Gastrocnemius medialis (tissue), 4 donors: ENCODE results near the gene GMEB2.

ENCODE experiments used
- POLR2A ChIP-seq, 2 donors: fragments of 450-650 bp; IDR thresholded peaks; one replicate each; pipeline ENCODE4 v1.6.1; 2017; ENCODE audit warnings: antibody characterized with exemption in 2 of 2, mild to moderate bottlenecking in 2 of 2, moderate library complexity in 2 of 2
- TF ChIP-seq, protein P1 (sequence below), 5 experiments: fragments of 450-650 bp in 3 of 5; fragments of 200-600 bp in 2 of 5; sonication (generic) in 2 of 5; IDR thresholded peaks in 4 of 5; conservative IDR thresholded peaks in 1 of 5; 1 replicate in 4 of 5; 2 replicates in 1 of 5; pipeline ENCODE4 v1.5.1; 2016 to 2019; ENCODE audit warnings: antibody characterized with exemption in 5 of 5, mild to moderate bottlenecking in 3 of 5, moderate library complexity in 3 of 5

DNA sequence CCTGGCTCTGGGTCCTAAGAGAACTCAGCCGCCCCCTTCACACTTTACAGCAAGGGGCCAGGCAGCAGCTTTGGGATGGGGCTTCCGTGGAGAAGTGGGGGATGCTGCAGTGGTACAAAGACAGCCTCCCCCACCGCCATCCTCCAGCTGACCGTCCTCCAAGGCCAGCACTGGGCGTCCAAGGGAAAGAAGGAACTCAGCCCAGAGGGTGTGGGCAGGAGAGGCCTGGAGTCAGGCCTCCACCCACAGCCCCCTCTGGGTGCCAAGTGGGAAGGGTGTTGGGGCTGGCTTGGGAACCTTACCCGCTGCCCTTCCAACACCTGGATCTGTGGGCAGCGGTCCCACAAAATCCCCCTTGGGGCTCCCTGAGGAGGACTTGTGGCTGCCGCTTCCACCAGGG is 13.2 kb upstream of the GMEB2 start:
- TF ChIP-seq, protein P1, sequence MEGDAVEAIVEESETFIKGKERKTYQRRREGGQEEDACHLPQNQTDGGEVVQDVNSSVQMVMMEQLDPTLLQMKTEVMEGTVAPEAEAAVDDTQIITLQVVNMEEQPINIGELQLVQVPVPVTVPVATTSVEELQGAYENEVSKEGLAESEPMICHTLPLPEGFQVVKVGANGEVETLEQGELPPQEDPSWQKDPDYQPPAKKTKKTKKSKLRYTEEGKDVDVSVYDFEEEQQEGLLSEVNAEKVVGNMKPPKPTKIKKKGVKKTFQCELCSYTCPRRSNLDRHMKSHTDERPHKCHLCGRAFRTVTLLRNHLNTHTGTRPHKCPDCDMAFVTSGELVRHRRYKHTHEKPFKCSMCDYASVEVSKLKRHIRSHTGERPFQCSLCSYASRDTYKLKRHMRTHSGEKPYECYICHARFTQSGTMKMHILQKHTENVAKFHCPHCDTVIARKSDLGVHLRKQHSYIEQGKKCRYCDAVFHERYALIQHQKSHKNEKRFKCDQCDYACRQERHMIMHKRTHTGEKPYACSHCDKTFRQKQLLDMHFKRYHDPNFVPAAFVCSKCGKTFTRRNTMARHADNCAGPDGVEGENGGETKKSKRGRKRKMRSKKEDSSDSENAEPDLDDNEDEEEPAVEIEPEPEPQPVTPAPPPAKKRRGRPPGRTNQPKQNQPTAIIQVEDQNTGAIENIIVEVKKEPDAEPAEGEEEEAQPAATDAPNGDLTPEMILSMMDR (IDR thresholded peaks at IDR 0.05 in 4 of 5, conservative IDR thresholded peaks at IDR 0.05 in 1 of 5): no peak
- no peak for TF ChIP-seq POLR2A (IDR thresholded peaks at IDR 0.05)
